WTC11 (cell line): ENCODE measurements around the gene NADK2.

Experiments used
- CTCF ChIP-seq: fragments of 200-600 bp; IDR thresholded peaks from 2 replicates; pipeline ENCODE4 v1.8.0; 2022; ENCODE audit warnings: antibody characterized with exemption
- ELF4 ChIP-seq: sonication (generic); formaldehyde crosslinking; IDR thresholded peaks from 2 replicates; pipeline ENCODE4 v1.8.1; 2022; ENCODE audit warnings: low read depth, mild to moderate bottlenecking, moderate library complexity, missing genetic modification reagents
- FOXJ3 ChIP-seq: sonication (generic); formaldehyde crosslinking; IDR thresholded peaks from 2 replicates; pipeline ENCODE4 v1.9.0; 2021; ENCODE audit warnings: missing genetic modification reagents, mild to moderate bottlenecking, borderline replicate concordance
- MAX ChIP-seq: sonication (generic); formaldehyde crosslinking; IDR thresholded peaks from 2 replicates; pipeline ENCODE4 v1.8.0; 2022; ENCODE audit warnings: mild to moderate bottlenecking, missing genetic modification reagents
- RELA ChIP-seq: sonication (generic); formaldehyde crosslinking; IDR thresholded peaks from 2 replicates; pipeline ENCODE4 v1.8.1; 2022; ENCODE audit warnings: missing genetic modification reagents, mild to moderate bottlenecking, borderline replicate concordance
- USF2 ChIP-seq: sonication (generic); formaldehyde crosslinking; IDR thresholded peaks from 2 replicates; pipeline ENCODE4 v1.8.1; 2023; ENCODE audit warnings: mild to moderate bottlenecking, missing genetic modification reagents, moderate library complexity

GRCh38 chr5:36237751-36238150 is 4.0 kb downstream of the NADK2 start:
- TF ChIP-seq CTCF: no peak
- TF ChIP-seq RELA (CRISPR knock-in tag): no peak
- no peak for TF ChIP-seq USF2 (CRISPR knock-in tag)
- TF ChIP-seq MAX (CRISPR knock-in tag): no peak
- TF ChIP-seq FOXJ3: no peak
- TF ChIP-seq ELF4: no peak
